ENCODE measurements around the gene NLRP9. TPM values are rescaled to one million over a fixed set of nuclear protein-coding genes. Genes with fewer than 3 reads are reported as not detected.

Gene NLRP9
- total and polyA plus RNA-seq, 2 of the 8 experiments (the other 6 are each of a cell fraction or from before 2014, with no cell fraction given), result not detected

- H2BK12ac ChIP-seq (ENCODE audit: low read depth, low read length), result no peak overlapping the region
- no peak overlapping the region for H3K4ac ChIP-seq (replicated peaks; ENCODE audit: insufficient read length, low read depth, low read length)
- CTCF ChIA-PET (ENCODE audit: partially characterized antibody), result interaction anchor here (0.6 to 1.9 kb wide), 2 partner anchors 11 to 408 kb away, joined by 3 to 9 read pairs; no protein-coding TSS in a partner anchor
- no peak overlapping the region for H2BK120ac ChIP-seq (replicated peaks; ENCODE audit: low read depth, low read length)
- WGBS, 2 experiments (ENCODE audit: extremely low coverage in 1 of 2, insufficient coverage in 1 of 2, insufficient read length in 1 of 2, insufficient replicate concordance in 2 of 2, low coverage in 1 of 2, low lambda C conversion rate in 2 of 2, missing lambda C conversion rate in 1 of 2), result 93% methylated on average over 6 of the region's 9 CpGs; no CpG with 5 or more reads in 1 of the 2 experiments
- no peaks in the 10 kb centered on the region for H3K9me3 ChIP-seq (ENCODE audit: insufficient read depth in 2 of 2, low read depth in 1 of 2, low read length in 1 of 2)
- no peak overlapping the region for H2BK5ac ChIP-seq (ENCODE audit: low read depth, low read length)
- H4K8ac ChIP-seq (ENCODE audit: extremely low read depth, insufficient read depth, low read length), result no peak overlapping the region
- POLR2A ChIA-PET (ENCODE audit: partially characterized antibody), result interaction anchor here (0.8 to 5.8 kb wide), 2 partner anchors 9 to 12 kb away, joined by 4 to 75 read pairs; partner anchors contain the start of gene CCDC106
- peaks cover 48 to 87% of the 10 kb centered on the region in 2 experiments for H3K79me2 ChIP-seq (ENCODE audit: control insufficient read depth in 1 of 2, insufficient read depth in 2 of 2, low read length in 2 of 2)
- H3K18ac ChIP-seq (ENCODE audit: extremely low read depth, low read length), result no peak overlapping the region
- H3K23me2 ChIP-seq (ENCODE audit: low read depth, low read length), result peaks cover 11% of the 10 kb centered on the region
- H4K20me1 ChIP-seq (replicated peaks in 1 of 2; ENCODE audit: control insufficient read depth in 1 of 2, insufficient read depth in 2 of 2, low read length in 2 of 2), result peaks cover 37 to 43% of the 10 kb centered on the region in 2 experiments
- no peak overlapping the region for H3K14ac ChIP-seq (ENCODE audit: insufficient read length)
- no peak overlapping the region for H3K56ac ChIP-seq (replicated peaks; ENCODE audit: insufficient read length, low read depth, low read length)
- no peak overlapping the region for H3K27ac ChIP-seq (ENCODE audit: low read depth, low read length)
- TF ChIP-seq CEBPB (IDR thresholded peaks at IDR 0.05; ENCODE audit: low read depth, low read length) (no peak), RFX5 (IDR thresholded peaks at IDR 0.05; ENCODE audit: borderline replicate concordance, low read depth, low read length) (no peak), SIN3A (conservative IDR thresholded peaks at IDR 0.05 in 1 of 2, IDR thresholded peaks at IDR 0.05 in 1 of 2; ENCODE audit: low read depth in 1 of 2, low read length in 2 of 2) (no peak), ZNF274 (IDR thresholded peaks at IDR 0.05; ENCODE audit: borderline replicate concordance, extremely low read depth, low read length) (no peak)
- no peak overlapping the region for H3K4me3 ChIP-seq (ENCODE audit: extremely low read depth in 1 of 4, insufficient read depth in 2 of 4, low read depth in 3 of 4, low read length in 4 of 4)
- no peak overlapping the region for H3K9ac ChIP-seq (replicated peaks in 1 of 4; ENCODE audit: extremely low read depth in 1 of 4, low read depth in 3 of 4, low read length in 3 of 4)
- H3K4me1 ChIP-seq (replicated peaks in 1 of 4; ENCODE audit: control insufficient read depth in 3 of 4, insufficient read depth in 4 of 4, low read length in 3 of 4), result peaks cover 3 to 16% (median 10%) of the 10 kb centered on the region in 4 experiments; a peak in 6 of 7 replicates
- H3K36me3 ChIP-seq (ENCODE audit: control insufficient read depth in 2 of 4, insufficient read depth in 4 of 4, low read length in 3 of 4), result peaks cover 27 to 48% (median 40%) of the 10 kb centered on the region in 4 experiments
- no peak for DNase-seq (ENCODE audit: low read depth in 1 of 2, low spot score in 2 of 2)
- H2BK20ac ChIP-seq (ENCODE audit: low read length), result no peak overlapping the region
- H3K27me3 ChIP-seq (replicated peaks in 1 of 4; ENCODE audit: control insufficient read depth in 3 of 4, extremely low read depth in 1 of 4, insufficient read depth in 3 of 4, low read length in 3 of 4), result no peaks in the 10 kb centered on the region
- H4K91ac ChIP-seq (replicated peaks; ENCODE audit: insufficient read length, low read length), result no peak overlapping the region
- FAIRE-seq, result no peak
- peaks cover 10% of the 10 kb centered on the region; the same call in 1 of the 2 replicates for H3K79me1 ChIP-seq (ENCODE audit: low read depth, low read length)
- no peak overlapping the region for H3K23ac ChIP-seq (ENCODE audit: insufficient read length)
- no peak overlapping the region for H2AFZ ChIP-seq (ENCODE audit: low read length)
- no peak overlapping the region for H4K5ac ChIP-seq (ENCODE audit: insufficient read length, low read depth, low read length)
- H2BK15ac ChIP-seq (ENCODE audit: low read length), result no peak overlapping the region
- H2AK5ac ChIP-seq (ENCODE audit: low read depth, low read length), result no peak overlapping the region
- H3K4me2 ChIP-seq (ENCODE audit: insufficient read depth in 1 of 2, low read depth in 2 of 2, low read length in 2 of 2), result no peak overlapping the region
These were observed 78.4 kb downstream of the NLRP9 start for GRCh38 chr19:55659822-55660221.

All from H1 (cell line).